Neural progenitor cell (in vitro differentiated cells): ENCODE results near the gene ITGA6. TPM values are rescaled to one million over a fixed set of nuclear protein-coding genes. Genes with fewer than 3 reads are reported as not detected.

Experiments
- DNase-seq: peaks from one replicate; pipeline ENCODE4 v3.0.0-alpha.2; 2016; ENCODE audit warnings: low spot score
- H2AFZ ChIP-seq: fragments of 200-600 bp; sonication (generic); replicated peaks from 2 replicates; pipeline ENCODE4 v1.6.1; 2016; ENCODE audit warnings: antibody characterized with exemption
- H3F3A ChIP-seq: fragments of 200-600 bp; sonication (generic); 2 replicates; pipeline ENCODE4 v1.6.1; 2016; ENCODE audit warnings: antibody characterized with exemption, low read depth
- H3K27ac ChIP-seq: fragments of 200-600 bp; sonication (generic); 2 replicates; pipeline ENCODE4 v1.5.1; 2016; ENCODE audit warnings: mild to moderate bottlenecking
- H3K27me3 ChIP-seq: fragments of 200-600 bp; sonication (generic); 2 replicates; pipeline ENCODE4 v1.6.1; 2016; ENCODE audit warnings: mild to moderate bottlenecking, moderate library complexity
- H3K36me3 ChIP-seq: fragments of 200-600 bp; sonication (generic); 2 replicates; pipeline ENCODE4 v1.5.1; 2016
- H3K4me1 ChIP-seq: fragments of 200-600 bp; sonication (generic); 2 replicates; pipeline ENCODE4 v1.6.1; 2016; ENCODE audit warnings: mixed run types
- H3K4me2 ChIP-seq: fragments of 200-600 bp; sonication (generic); 2 replicates; pipeline ENCODE4 v1.6.1; 2016
- H3K4me3 ChIP-seq: fragments of 200-600 bp; sonication (generic); 2 replicates; pipeline ENCODE4 v1.5.1; 2016
- H3K79me2 ChIP-seq: fragments of 200-600 bp; sonication (generic); 2 replicates; pipeline ENCODE4 v1.6.1; 2016; ENCODE audit warnings: low read depth
- H3K9ac ChIP-seq: fragments of 200-600 bp; sonication (generic); 2 replicates; pipeline ENCODE4 v1.6.1; 2016
- H3K9me3 ChIP-seq: fragments of 200-600 bp; sonication (generic); 2 replicates; pipeline ENCODE4 v1.5.1; 2016; ENCODE audit warnings: low read depth
- H4K20me1 ChIP-seq: fragments of 200-600 bp; sonication (generic); 2 replicates; pipeline ENCODE4 v1.6.1; 2016; ENCODE audit warnings: low read depth
- H3K27ac Mint-ChIP-seq: 3 replicates; pipeline ENCODE4 v1.8.0; 2021; ENCODE audit warnings: mixed read lengths
- H3K27me3 Mint-ChIP-seq: 2 replicates; pipeline ENCODE4 v1.8.0; 2022; ENCODE audit warnings: low read depth, mild to moderate bottlenecking, inconsistent platforms, moderate library complexity, mixed read lengths; ENCODE audit not compliant: insufficient read depth
- H3K36me3 Mint-ChIP-seq: 3 replicates; pipeline ENCODE4 v1.8.0; 2021; ENCODE audit warnings: mixed read lengths
- H3K4me1 Mint-ChIP-seq: 3 replicates; pipeline ENCODE4 v1.8.0; 2021; ENCODE audit warnings: mixed read lengths
- H3K4me3 Mint-ChIP-seq: 3 replicates; pipeline ENCODE4 v1.8.0; 2021; ENCODE audit warnings: mild to moderate bottlenecking, moderate library complexity, mixed read lengths
- H3K9me3 Mint-ChIP-seq: 3 replicates; pipeline ENCODE4 v1.8.0; 2020; ENCODE audit warnings: mixed read lengths
- EZH2 ChIP-seq: fragments of 200-600 bp; sonication (generic); IDR thresholded peaks from 2 replicates; pipeline ENCODE4 v1.6.1; 2017; ENCODE audit warnings: antibody characterized with exemption, mild to moderate bottlenecking, moderate library complexity
- EZH2phosphoT487 ChIP-seq: fragments of 200-600 bp; sonication (generic); IDR thresholded peaks from 2 replicates; pipeline ENCODE4 v1.6.1; 2017; ENCODE audit warnings: antibody characterized with exemption
- total RNA-seq: library from RNA; depleted of rRNA; stranded (reverse); fragments of >200 nt; gene quantifications from 2 replicates; pipeline ENCODE4 v1.2.3, GENCODE V29; 2015; ENCODE audit warnings: low replicate concordance
- TF ChIP-seq, protein P1 (sequence below): fragments of 200-600 bp; sonication (generic); IDR thresholded peaks from 2 replicates; pipeline ENCODE4 v1.5.1; 2017; ENCODE audit warnings: antibody characterized with exemption, mild to moderate bottlenecking

The ITGA6 gene
- total RNA-seq, 1 donor from 2014 or later: 161 TPM

DNA sequence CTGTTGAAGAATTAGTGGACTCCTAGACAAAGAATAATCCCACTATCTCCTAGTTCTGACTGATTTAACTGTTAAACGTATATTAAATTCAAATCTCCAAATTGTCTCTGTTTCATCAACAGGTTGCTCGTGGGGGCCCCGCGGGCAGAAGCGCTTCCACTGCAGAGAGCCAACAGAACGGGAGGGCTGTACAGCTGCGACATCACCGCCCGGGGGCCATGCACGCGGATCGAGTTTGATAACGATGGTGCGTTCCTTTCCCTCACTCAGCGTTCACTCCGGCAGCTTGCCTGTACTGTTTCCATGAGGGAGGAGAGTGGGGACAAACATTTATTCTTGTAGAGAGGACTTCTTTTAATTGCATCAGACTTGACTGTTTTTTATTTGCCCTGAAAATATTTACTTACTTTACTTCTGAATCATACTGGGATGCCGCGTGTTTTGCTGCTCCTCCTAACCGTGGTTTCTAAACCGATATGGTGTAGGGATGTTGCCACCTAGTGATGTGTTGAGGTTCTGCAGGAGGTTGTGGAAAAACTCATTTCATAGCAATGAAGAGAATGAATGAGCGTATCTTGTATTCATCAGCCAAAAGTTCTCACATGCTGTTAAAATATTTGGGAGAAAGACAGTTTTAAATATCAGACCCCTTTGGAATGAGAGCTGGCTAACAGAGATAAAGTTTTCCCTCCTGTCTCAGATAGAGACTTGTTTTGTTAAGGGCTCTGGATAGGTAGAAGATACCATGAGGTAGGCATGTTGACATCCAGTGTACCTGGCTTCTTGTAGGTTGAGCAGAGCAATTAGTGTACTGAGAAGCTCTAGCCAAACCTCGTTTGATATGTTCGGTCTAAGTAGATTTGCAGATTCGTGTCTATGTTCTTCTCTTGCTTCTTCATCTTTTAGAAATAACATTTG, 38.3 kb downstream of the ITGA6 start:
- Histone ChIP-seq H3K4me1 (peaks cover 28% of the 10 kb centered on the region), H2AFZ (no peak overlapping the region), H3K9me3 (no peaks in the 10 kb centered on the region), H3K27ac (no peak overlapping the region), H3F3A (peaks cover 15% of the 10 kb centered on the region), H3K27me3 (no peaks in the 10 kb centered on the region), H3K4me2 (no peak overlapping the region), H3K9ac (no peak overlapping the region), H3K4me3 (no peak overlapping the region), H3K36me3 (peaks cover 11% of the 10 kb centered on the region), H4K20me1 (peaks cover 25% of the 10 kb centered on the region), H3K79me2 (peaks cover 64% of the 10 kb centered on the region)
- peak; percentile 78 for DNase-seq
- Mint-ChIP-seq H3K9me3 (no peaks in the 10 kb centered on the region), H3K36me3 (peaks cover 7% of the 10 kb centered on the region), H3K27ac (no peak overlapping the region), H3K4me3 (no peak overlapping the region), H3K4me1 (peaks cover 21% of the 10 kb centered on the region), H3K27me3 (no peaks in the 10 kb centered on the region)
- TF ChIP-seq, protein P1, sequence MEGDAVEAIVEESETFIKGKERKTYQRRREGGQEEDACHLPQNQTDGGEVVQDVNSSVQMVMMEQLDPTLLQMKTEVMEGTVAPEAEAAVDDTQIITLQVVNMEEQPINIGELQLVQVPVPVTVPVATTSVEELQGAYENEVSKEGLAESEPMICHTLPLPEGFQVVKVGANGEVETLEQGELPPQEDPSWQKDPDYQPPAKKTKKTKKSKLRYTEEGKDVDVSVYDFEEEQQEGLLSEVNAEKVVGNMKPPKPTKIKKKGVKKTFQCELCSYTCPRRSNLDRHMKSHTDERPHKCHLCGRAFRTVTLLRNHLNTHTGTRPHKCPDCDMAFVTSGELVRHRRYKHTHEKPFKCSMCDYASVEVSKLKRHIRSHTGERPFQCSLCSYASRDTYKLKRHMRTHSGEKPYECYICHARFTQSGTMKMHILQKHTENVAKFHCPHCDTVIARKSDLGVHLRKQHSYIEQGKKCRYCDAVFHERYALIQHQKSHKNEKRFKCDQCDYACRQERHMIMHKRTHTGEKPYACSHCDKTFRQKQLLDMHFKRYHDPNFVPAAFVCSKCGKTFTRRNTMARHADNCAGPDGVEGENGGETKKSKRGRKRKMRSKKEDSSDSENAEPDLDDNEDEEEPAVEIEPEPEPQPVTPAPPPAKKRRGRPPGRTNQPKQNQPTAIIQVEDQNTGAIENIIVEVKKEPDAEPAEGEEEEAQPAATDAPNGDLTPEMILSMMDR: peak; percentile 93
- no peak for TF ChIP-seq EZH2phosphoT487

DNA sequence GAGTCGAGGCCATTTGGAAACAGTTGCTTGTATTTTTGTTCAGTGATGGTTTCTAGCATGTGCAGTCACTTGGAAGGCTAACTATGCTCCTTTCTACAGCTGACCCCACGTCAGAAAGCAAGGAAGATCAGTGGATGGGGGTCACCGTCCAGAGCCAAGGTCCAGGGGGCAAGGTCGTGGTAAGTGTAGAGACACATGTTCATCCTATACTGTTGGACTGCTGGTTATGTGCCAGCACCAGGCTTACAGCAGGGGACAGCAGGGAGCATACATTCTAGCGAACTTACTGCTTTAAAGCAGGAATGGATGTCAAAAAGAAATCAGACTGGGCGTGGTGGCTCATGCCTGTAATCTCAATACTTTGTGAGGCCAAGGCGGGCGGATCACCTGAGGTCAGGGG, 40.0 kb downstream of the ITGA6 start:
- Histone ChIP-seq H3K36me3 (peaks cover 11% of the 10 kb centered on the region), H3K79me2 (peaks cover 49% of the 10 kb centered on the region), H3K9ac (no peak overlapping the region), H3K27me3 (no peaks in the 10 kb centered on the region), H2AFZ (no peak overlapping the region), H3F3A (peaks cover 3% of the 10 kb centered on the region), H3K9me3 (no peaks in the 10 kb centered on the region), H3K4me2 (no peak overlapping the region), H3K4me1 (peaks cover 16% of the 10 kb centered on the region), H4K20me1 (peaks cover 14% of the 10 kb centered on the region), H3K27ac (no peak overlapping the region), H3K4me3 (no peak overlapping the region)
- Mint-ChIP-seq H3K9me3 (no peaks in the 10 kb centered on the region), H3K27me3 (no peaks in the 10 kb centered on the region), H3K4me1 (peaks cover 19% of the 10 kb centered on the region), H3K4me3 (no peak overlapping the region), H3K27ac (no peak overlapping the region), H3K36me3 (peaks cover 11% of the 10 kb centered on the region)
- DNase-seq: no peak
- TF ChIP-seq, protein P1: no peak
- TF ChIP-seq EZH2phosphoT487 (no peak), EZH2 (no peak)

DNA sequence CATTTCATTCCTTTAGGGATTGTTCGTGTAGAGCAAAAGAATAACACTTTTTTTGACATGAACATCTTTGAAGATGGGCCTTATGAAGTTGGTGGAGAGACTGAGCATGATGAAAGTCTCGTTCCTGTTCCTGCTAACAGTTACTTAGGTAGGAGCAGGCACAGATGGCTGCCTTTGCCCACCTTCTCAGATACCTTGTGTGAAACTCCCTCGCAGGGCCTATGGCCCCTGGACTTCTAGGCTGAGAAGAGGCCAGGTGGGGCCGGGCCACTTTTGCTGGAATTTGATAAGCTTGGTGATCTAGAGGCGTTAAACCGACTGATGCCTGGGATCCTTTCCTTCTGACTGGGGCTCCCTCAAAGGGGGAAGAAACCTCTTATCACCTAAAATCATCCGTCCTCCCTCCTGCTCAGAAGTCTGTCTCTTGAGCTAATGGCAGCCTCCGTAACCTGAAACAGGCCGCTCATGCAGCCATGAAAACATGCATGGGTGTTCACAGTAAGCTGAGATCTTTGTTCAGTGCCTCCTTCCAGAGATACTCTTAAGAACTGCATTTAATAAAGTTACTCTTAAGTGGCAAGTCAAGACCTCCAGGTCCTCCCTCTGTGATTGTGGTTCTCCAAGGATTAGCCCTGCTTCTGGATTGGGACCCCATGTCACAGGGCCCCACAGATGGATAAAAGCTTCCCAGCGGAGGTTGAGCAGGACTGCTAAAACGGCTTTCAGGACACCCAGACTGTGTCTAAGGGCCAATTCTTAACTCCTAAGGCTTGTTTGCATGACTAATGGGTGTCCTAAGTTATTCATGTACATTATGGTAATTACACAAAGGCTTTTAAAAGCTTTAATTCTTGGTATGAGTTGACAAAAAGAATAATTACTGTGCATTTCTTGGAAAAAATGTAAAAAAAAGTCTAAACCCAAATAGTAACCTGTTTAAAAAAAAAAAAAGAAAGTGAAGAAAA, 43.9 kb downstream of the ITGA6 start:
- no peak for DNase-seq
- H3K36me3 Mint-ChIP-seq: peaks cover 21% of the 10 kb centered on the region
- Histone ChIP-seq H3K4me2 (no peak overlapping the region), H3K9ac (no peak overlapping the region), H3K79me2 (peaks cover 10% of the 10 kb centered on the region), H3K4me1 (no peaks in the 10 kb centered on the region), H3K4me3 (no peak overlapping the region), H3F3A (peaks cover 3% of the 10 kb centered on the region), H3K27ac (peak overlapping the region; percentile 32), H3K36me3 (peaks cover 21% of the 10 kb centered on the region), H4K20me1 (no peaks in the 10 kb centered on the region), H3K9me3 (no peaks in the 10 kb centered on the region), H2AFZ (no peak overlapping the region), H3K27me3 (no peaks in the 10 kb centered on the region)
- H3K4me3 Mint-ChIP-seq: no peak overlapping the region
- no peaks in the 10 kb centered on the region for H3K9me3 Mint-ChIP-seq
- no peaks in the 10 kb centered on the region for H3K27me3 Mint-ChIP-seq
- TF ChIP-seq EZH2 (no peak), EZH2phosphoT487 (no peak)
- TF ChIP-seq, protein P1: no peak
- no peak overlapping the region for H3K27ac Mint-ChIP-seq
- peaks cover 9% of the 10 kb centered on the region for H3K4me1 Mint-ChIP-seq
